Smooth muscle cell (in vitro differentiated cells): Measurements from ENCODE around the gene CNTNAP2. TPM values are rescaled to one million over a fixed set of nuclear protein-coding genes. Genes with fewer than 3 reads are reported as not detected.

Experiments used
- DNase-seq: peaks from one replicate; lab custom pipeline; 2025; ENCODE audit not compliant: unreplicated experiment; lab: John Stamatoyannopoulos, UW
- H2AFZ ChIP-seq: fragments of 200-600 bp; sonication (generic); 2 replicates; pipeline ENCODE4 v1.6.0; 2016; ENCODE audit warnings: antibody characterized with exemption, low read depth, mild to moderate bottlenecking
- H3F3A ChIP-seq: fragments of 200-600 bp; sonication (generic); 2 replicates; pipeline ENCODE4 v1.6.0; 2017; ENCODE audit warnings: antibody characterized with exemption, low read depth
- H3K27ac ChIP-seq: fragments of 200-600 bp; sonication (generic); 2 replicates; pipeline ENCODE4 v1.5.1; 2016; ENCODE audit warnings: low read depth, mild to moderate bottlenecking
- H3K27me3 ChIP-seq: fragments of 200-600 bp; sonication (generic); 2 replicates; pipeline ENCODE4 v1.6.1; 2016; ENCODE audit warnings: low read depth, mild to moderate bottlenecking
- H3K36me3 ChIP-seq: fragments of 200-600 bp; sonication (generic); 2 replicates; pipeline ENCODE4 v1.5.1; 2016; ENCODE audit warnings: low read depth
- H3K4me1 ChIP-seq: fragments of 200-600 bp; sonication (generic); 2 replicates; pipeline ENCODE4 v1.5.1; 2016; ENCODE audit warnings: low read depth
- H3K4me2 ChIP-seq: fragments of 200-600 bp; sonication (generic); 2 replicates; pipeline ENCODE4 v1.6.0; 2016; ENCODE audit warnings: mild to moderate bottlenecking
- H3K4me3 ChIP-seq: fragments of 200-600 bp; sonication (generic); 2 replicates; pipeline ENCODE4 v1.5.1; 2016; ENCODE audit warnings: mild to moderate bottlenecking
- H3K79me2 ChIP-seq: fragments of 200-600 bp; sonication (generic); 2 replicates; pipeline ENCODE4 v1.6.0; 2016; ENCODE audit warnings: low read depth, mild to moderate bottlenecking
- H3K9ac ChIP-seq: fragments of 200-600 bp; sonication (generic); 2 replicates; pipeline ENCODE4 v1.6.0; 2016; ENCODE audit warnings: low read depth
- H3K9me3 ChIP-seq: fragments of 200-600 bp; sonication (generic); replicated peaks from 2 replicates; pipeline ENCODE4 v1.5.1; 2016; ENCODE audit warnings: low read depth
- H4K20me1 ChIP-seq: fragments of 200-600 bp; sonication (generic); 2 replicates; pipeline ENCODE4 v1.6.0; 2016; ENCODE audit warnings: low read depth
- WGBS: methylation state at CpG from one replicate; pipeline ENCODE4 v1.1.7; 2016; ENCODE audit warnings: low lambda C conversion rate; 5-methylcytosine and 5-hydroxymethylcytosine counted together
- polyA plus RNA-seq: library from polyadenylated mRNA; unstranded; fragments of >200 nt; fragmentation: Nextera tagmentation; extraction: Ambion mirVana; gene quantifications from 2 replicates; pipeline ENCODE4 v1.2.1, GENCODE V29; 2016
- total RNA-seq: library from RNA; depleted of rRNA; stranded (reverse); fragments of >200 nt; gene quantifications from 2 replicates; pipeline ENCODE4 v1.2.3, GENCODE V29; 2014
- TF ChIP-seq, protein P1 (sequence below): fragments of 200-600 bp; sonication (generic); IDR thresholded peaks from 2 replicates; pipeline ENCODE4 v1.5.1; 2017; ENCODE audit warnings: borderline replicate concordance, mild to moderate bottlenecking, antibody characterized with exemption; ENCODE audit not compliant: insufficient read depth, poor library complexity, severe bottlenecking

The CNTNAP2 gene
- total and polyA plus RNA-seq, 2 experiments from 2014 or later, result 1.7 to 9.0 TPM

- Histone ChIP-seq H2AFZ (no peak overlapping the region), H3K27ac (no peak overlapping the region), H3K9me3 (no peaks in the 10 kb centered on the region), H3K27me3 (no peaks in the 10 kb centered on the region), H3K4me3 (no peak overlapping the region), H3K9ac (no peak overlapping the region), H3F3A (no peaks in the 10 kb centered on the region), H3K79me2 (no peaks in the 10 kb centered on the region), H3K36me3 (no peaks in the 10 kb centered on the region), H3K4me2 (no peak overlapping the region), H3K4me1 (no peaks in the 10 kb centered on the region), H4K20me1 (no peaks in the 10 kb centered on the region)
- no peak for DNase-seq
- TF ChIP-seq, protein P1, sequence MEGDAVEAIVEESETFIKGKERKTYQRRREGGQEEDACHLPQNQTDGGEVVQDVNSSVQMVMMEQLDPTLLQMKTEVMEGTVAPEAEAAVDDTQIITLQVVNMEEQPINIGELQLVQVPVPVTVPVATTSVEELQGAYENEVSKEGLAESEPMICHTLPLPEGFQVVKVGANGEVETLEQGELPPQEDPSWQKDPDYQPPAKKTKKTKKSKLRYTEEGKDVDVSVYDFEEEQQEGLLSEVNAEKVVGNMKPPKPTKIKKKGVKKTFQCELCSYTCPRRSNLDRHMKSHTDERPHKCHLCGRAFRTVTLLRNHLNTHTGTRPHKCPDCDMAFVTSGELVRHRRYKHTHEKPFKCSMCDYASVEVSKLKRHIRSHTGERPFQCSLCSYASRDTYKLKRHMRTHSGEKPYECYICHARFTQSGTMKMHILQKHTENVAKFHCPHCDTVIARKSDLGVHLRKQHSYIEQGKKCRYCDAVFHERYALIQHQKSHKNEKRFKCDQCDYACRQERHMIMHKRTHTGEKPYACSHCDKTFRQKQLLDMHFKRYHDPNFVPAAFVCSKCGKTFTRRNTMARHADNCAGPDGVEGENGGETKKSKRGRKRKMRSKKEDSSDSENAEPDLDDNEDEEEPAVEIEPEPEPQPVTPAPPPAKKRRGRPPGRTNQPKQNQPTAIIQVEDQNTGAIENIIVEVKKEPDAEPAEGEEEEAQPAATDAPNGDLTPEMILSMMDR, result no peak
- WGBS, result 86% methylated on average over 2 of the region's 2 CpGs
These were observed 55.5 kb downstream of the CNTNAP2 start for GRCh38 chr7:146172112-146172511.

- no peak overlapping the region for H3K4me3 ChIP-seq
- no peaks in the 10 kb centered on the region for H3K36me3 ChIP-seq
- no peak overlapping the region for H3K4me2 ChIP-seq
- H3K27ac ChIP-seq, result no peak overlapping the region
- no peaks in the 10 kb centered on the region for H3K27me3 ChIP-seq
- no peaks in the 10 kb centered on the region for H3K9me3 ChIP-seq
- no peaks in the 10 kb centered on the region for H4K20me1 ChIP-seq
- no peaks in the 10 kb centered on the region for H3K79me2 ChIP-seq
- H3F3A ChIP-seq, result no peaks in the 10 kb centered on the region
- no peak overlapping the region for H2AFZ ChIP-seq
- DNase-seq, result no peak
- TF ChIP-seq, protein P1, result peak; percentile 33
- 83% methylated on average over 2 of the region's 2 CpGs for WGBS
- H3K4me1 ChIP-seq, result no peaks in the 10 kb centered on the region
- H3K9ac ChIP-seq, result no peak overlapping the region
These were observed 59.1 kb downstream of the CNTNAP2 start for GRCh38 chr7:146175716-146176115.

- no peaks in the 10 kb centered on the region for H3K79me2 ChIP-seq
- no peaks in the 10 kb centered on the region for H4K20me1 ChIP-seq
- H3K36me3 ChIP-seq, result no peaks in the 10 kb centered on the region
- H3K4me1 ChIP-seq, result no peaks in the 10 kb centered on the region
- H3K4me3 ChIP-seq, result no peak overlapping the region
- WGBS, result 93% methylated on average over 1 of the region's 1 CpG
- H3K27ac ChIP-seq, result no peak overlapping the region
- no peak overlapping the region for H3K9ac ChIP-seq
- no peaks in the 10 kb centered on the region for H3K27me3 ChIP-seq
- no peak for DNase-seq
- no peaks in the 10 kb centered on the region for H3F3A ChIP-seq
- H3K9me3 ChIP-seq, result no peaks in the 10 kb centered on the region
- no peak overlapping the region for H3K4me2 ChIP-seq
- TF ChIP-seq, protein P1, result no peak
- no peak overlapping the region for H2AFZ ChIP-seq
These were observed 60.3 kb downstream of the CNTNAP2 start for GRCh38 chr7:146176860-146177259.

GRCh38 chr7:146177301-146177700 is 60.7 kb downstream of the CNTNAP2 start:
- Histone ChIP-seq H3K4me3 (no peak overlapping the region), H2AFZ (no peak overlapping the region), H3K4me1 (no peaks in the 10 kb centered on the region), H3K9ac (no peak overlapping the region), H3K4me2 (no peak overlapping the region), H3K36me3 (no peaks in the 10 kb centered on the region), H4K20me1 (no peaks in the 10 kb centered on the region), H3K27me3 (no peaks in the 10 kb centered on the region), H3K27ac (no peak overlapping the region), H3F3A (no peaks in the 10 kb centered on the region), H3K79me2 (no peaks in the 10 kb centered on the region), H3K9me3 (no peaks in the 10 kb centered on the region)
- 83% methylated on average over 2 of the region's 2 CpGs for WGBS
- DNase-seq, result no peak
- TF ChIP-seq, protein P1, result no peak
